GM15510 (cell line): ENCODE results near the gene CAPN10.

ENCODE experiments used
- POLR2A ChIP-seq: IDR thresholded peaks from 3 replicates; pipeline ENCODE4 v1.6.1; 2011; ENCODE audit warnings: borderline replicate concordance; ENCODE audit not compliant: insufficient read length; ENCODE audit errors: extremely low read depth

Gene CAPN10

DNA sequence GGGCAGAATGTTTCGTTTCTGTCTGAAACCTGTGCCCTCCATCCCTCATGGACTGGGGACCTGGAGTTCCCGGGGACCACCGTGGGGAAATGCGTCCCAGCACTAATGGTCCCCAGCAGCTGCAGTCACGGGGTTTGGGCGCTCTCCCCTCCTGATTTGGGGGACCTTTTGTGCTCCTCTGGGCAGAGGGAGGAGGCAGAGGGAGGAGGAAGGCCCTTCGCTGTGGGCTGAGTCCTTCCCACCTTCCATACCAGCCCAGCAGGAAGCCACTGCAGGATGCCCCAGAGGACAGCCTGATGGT lies 41.9 kb downstream of the CAPN10 start:
- TF ChIP-seq POLR2A = no peak

DNA sequence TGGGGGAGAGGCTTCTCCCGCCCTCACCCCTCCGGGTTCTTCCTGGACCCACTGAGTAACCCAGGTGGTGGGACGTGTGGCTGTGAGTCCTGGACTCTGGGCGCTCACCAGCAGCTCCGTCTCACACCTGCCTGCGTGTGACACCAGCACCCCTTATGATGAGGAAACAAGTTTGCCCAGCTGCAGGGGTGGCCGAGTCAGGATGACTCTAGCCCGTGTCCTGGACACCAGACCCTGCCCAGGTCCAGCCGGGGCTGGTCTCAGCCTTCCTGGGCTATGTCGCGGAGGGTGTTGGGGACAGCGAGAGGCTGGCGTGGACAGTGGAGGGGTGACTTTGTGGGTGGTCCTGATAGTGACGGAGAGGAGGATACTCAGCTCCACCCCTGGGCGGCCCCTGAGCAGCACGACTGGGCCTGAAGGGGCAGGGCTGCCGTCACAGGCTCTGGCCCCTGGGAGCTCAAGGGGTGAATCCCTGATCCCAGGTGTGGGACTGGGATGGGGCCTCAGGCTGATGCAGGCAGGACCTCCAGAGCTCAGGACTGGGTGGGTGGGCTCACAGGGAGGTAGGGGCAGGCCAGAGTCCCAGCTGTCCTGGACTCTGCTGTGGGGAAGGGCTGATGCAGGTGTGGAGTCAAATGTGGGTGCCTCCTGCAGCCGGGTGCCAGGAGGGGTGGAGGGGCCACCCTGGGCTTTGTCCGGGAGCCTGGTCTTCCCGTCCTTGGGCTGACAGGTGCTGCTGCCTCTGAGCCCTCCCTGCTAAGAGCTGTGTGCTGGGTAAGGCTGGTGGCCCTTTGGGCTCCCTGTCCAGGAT lies 42.5 kb downstream of the CAPN10 start:
- TF ChIP-seq POLR2A = no peak

GRCh38 chr2:240629619-240629967 lies 43.1 kb downstream of the CAPN10 start:
- no peak for TF ChIP-seq POLR2A

GRCh38 chr2:240629968-240630770 lies 43.6 kb downstream of the CAPN10 start:
- TF ChIP-seq POLR2A = no peak

GRCh38 chr2:240630771-240631547 lies 44.4 kb downstream of the CAPN10 start:
- no peak for TF ChIP-seq POLR2A

DNA sequence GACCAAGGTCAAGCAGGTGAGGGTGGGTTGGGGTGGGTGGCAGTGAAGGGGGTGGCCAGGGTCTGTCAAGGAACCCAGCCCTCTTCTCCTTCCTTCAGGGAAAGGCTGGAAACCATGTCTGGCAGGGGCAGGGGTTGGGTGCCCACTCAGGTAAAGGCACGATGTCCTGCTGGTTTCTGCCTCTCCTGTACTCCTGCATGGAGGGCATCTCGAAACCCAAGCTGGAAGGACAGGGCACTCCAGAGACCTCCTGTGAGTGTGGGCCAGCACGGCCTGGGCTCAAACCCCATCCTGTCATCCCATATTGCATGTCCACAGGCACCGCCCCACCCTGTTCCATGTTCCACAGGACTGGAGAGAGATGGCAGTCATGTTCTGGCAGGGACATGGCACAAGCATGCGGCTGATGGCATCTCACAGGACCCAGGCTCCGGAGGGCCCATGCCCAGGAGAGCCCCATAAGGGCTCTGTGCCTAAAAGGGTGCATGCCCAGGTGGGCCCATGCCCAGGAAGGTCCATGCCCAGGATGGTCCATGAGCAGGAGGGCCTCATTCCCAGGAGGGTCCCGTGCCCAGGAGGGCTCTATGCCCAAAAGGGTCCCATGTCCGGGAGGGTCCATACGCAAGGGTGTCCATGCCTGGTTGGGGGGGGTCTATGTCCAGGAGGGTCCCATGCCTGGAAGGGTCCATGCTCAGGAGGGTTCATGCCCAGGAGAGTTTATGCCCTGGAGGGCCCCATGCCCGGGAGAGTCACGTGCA lies 45.2 kb downstream of the CAPN10 start:
- no peak for TF ChIP-seq POLR2A

DNA sequence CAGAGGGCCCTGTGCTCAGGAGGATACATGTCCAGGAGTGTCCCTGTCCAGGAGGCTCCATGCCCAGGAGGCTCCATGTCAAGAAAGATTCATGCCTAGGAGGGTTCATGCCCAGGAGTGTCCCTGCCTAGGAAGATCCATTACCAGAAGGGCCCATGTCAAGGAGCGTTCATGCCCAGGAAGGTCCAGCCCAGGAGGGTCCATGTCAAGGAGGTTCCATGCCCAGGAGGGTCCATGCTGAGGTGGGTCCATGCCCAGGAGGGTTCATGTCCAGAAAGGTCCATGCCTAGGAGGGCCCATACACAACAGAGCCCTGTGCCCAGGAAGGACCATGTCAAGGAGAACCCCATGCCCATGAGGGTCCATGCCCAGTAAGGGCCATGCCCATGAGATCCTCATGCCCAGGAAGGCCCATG lies 45.8 kb downstream of the CAPN10 start:
- no peak for TF ChIP-seq POLR2A

DNA sequence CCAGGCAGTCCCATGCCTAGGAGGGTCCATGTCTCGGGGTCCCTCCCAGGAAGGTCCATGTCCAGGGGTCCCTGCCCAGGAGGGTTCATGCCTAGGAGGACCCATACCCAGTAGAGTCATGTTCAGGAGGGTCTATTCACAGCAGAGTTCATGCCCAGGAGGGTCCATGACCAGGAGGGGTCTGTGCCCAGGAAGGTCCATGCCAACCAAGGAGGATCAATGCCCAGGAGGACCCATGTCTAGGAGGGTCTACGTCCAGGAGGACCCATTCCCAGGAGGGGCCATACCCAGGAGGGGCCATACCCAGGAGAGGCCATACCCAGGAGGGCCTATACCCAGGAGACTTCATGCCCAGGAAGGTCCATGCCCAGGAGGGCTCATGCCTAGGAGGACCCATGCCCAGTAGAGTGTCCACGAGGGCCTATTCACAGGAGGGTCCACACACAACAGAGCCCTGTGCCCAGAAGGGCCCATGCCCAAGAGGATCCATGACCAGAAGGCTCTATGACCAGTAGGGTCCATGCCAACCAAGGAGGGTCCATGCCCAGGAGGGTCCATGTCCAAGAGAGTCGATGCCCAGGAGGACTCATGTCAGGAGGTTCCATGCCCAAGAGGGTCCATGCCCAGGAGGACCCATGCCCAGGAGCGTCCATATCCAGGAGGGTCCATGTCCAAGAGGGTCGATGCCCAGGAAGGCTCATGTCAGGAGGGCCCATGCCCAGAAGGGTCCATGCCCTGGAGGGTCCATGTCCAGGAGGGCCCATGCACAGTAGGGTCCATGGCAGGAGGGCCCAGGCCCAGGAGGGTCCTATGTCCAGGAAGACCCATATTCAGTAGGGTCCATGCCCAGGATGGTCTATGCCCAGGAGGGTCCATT lies 48.8 kb downstream of the CAPN10 start:
- no peak for TF ChIP-seq POLR2A

GRCh38 chr2:240635998-240636547 lies 49.5 kb downstream of the CAPN10 start:
- TF ChIP-seq POLR2A = no peak

DNA sequence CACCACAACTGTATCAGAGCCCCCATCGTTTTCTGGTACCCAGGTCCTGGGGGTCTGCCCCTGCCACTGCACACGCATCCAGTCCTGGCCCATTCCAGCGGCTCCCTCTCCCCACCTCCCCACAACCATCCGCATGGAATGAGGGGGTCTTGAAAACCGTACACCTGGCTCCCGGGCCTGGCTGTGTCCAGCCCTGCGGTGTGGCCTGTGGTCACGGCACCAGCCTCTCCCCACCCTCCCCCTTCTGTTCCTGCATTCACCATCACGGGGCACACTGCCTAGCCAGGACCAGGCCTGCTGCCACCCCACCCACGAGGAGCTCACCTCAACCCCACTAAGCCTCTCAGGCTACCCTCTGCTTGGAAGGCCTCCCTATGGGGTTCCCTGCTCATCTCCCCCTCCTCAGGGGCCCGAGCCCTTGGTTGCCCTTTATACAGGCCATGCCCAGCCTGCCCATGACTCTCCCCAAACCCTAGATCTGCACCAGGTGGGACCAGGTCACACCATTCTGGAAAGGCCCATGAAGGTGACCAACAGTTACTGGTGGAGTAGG lies 50.1 kb downstream of the CAPN10 start:
- no peak for TF ChIP-seq POLR2A

GRCh38 chr2:240637116-240637900 lies 50.8 kb downstream of the CAPN10 start:
- no peak for TF ChIP-seq POLR2A

DNA sequence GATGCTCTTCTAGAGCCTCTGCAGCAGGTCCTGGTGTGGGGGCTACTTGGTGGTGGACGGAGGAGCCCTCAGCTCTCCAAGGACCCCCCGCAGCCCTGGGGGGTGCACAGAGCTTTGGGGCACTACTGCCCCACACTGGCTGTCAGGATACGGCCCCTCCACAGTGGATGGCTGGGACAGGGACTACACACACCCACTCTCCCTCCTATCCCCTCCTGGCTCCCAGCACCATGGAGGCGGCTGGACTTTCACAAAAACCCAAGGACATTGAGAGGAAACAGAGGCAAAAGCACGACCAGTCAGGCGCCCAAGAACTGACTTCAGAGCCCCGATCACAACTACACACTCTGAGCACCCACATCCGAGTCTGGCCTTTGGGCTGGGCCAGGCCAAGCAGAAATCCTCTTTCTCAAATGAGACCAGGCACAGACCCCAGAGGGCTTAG lies 51.4 kb downstream of the CAPN10 start:
- TF ChIP-seq POLR2A = no peak
